Measurements from ENCODE around the gene BRMS1. TPM values are rescaled to one million over a fixed set of nuclear protein-coding genes. Genes with fewer than 3 reads are reported as not detected.

The BRMS1 gene
- total RNA-seq, 1 donor from 2014 or later = 32.1 TPM

- TF ChIP-seq CTCF (IDR thresholded peaks at IDR 0.05) = no peak
- Histone ChIP-seq H3K4me3 (no peak overlapping the region), H3K9me3 (no peaks in the 10 kb centered on the region), H3K4me1 (peaks cover 44% of the 10 kb centered on the region), H3K27ac (no peak overlapping the region), H3K27me3 (no peaks in the 10 kb centered on the region), H3K36me3 (peaks cover 18% of the 10 kb centered on the region)
- no peak for DNase-seq
- intact Hi-C loops (cut with DNase I) = no loop called here
- no peak for ATAC-seq
These were observed 13.1 kb downstream of the BRMS1 start for GRCh38 chr11:66331542-66332370.

GRCh38 chr11:66330931-66331330, 14.0 kb downstream of the BRMS1 start:
- intact Hi-C loops (cut with DNase I) = no loop called here
- Histone ChIP-seq H3K27me3 (no peaks in the 10 kb centered on the region), H3K4me1 (peaks cover 37% of the 10 kb centered on the region), H3K9me3 (no peaks in the 10 kb centered on the region), H3K4me3 (no peak overlapping the region), H3K36me3 (peaks cover 18% of the 10 kb centered on the region), H3K27ac (no peak overlapping the region)
- no peak for DNase-seq
- no peak for ATAC-seq
- no peak for TF ChIP-seq CTCF (IDR thresholded peaks at IDR 0.05)

- H3K36me3 ChIP-seq = peaks cover 18% of the 10 kb centered on the region
- H3K9me3 ChIP-seq = no peaks in the 10 kb centered on the region
- peaks cover 21% of the 10 kb centered on the region for H3K4me1 ChIP-seq
- ATAC-seq = no peak
- no peak overlapping the region for H3K4me3 ChIP-seq
- no peak for TF ChIP-seq CTCF (IDR thresholded peaks at IDR 0.05)
- H3K27me3 ChIP-seq = no peaks in the 10 kb centered on the region
- no peak for DNase-seq
- intact Hi-C loops (cut with DNase I) = no loop called here
- H3K27ac ChIP-seq = no peak overlapping the region
These were observed 15.7 kb downstream of the BRMS1 start for GRCh38 chr11:66329165-66329673.

- peaks cover 15% of the 10 kb centered on the region for H3K36me3 ChIP-seq
- no peaks in the 10 kb centered on the region for H3K9me3 ChIP-seq
- peak; percentile 97 for TF ChIP-seq CTCF (IDR thresholded peaks at IDR 0.05)
- ATAC-seq (peak; percentile 91), DNase-seq (peak; percentile 86)
- intact Hi-C loops (cut with DNase I) = no loop called here
- H3K4me3 ChIP-seq = no peak overlapping the region
- H3K27ac ChIP-seq = no peak overlapping the region
- H3K4me1 ChIP-seq = peaks cover 21% of the 10 kb centered on the region
- H3K27me3 ChIP-seq = no peaks in the 10 kb centered on the region
These were observed 16.4 kb downstream of the BRMS1 start for GRCh38 chr11:66328302-66329144.

GRCh38 chr11:66328031-66328301, 16.9 kb downstream of the BRMS1 start:
- H3K27ac ChIP-seq = no peak overlapping the region
- no peaks in the 10 kb centered on the region for H3K9me3 ChIP-seq
- H3K36me3 ChIP-seq = peaks cover 10% of the 10 kb centered on the region
- no peak overlapping the region for H3K4me3 ChIP-seq
- intact Hi-C loops (cut with DNase I) = no loop called here
- no peaks in the 10 kb centered on the region for H3K27me3 ChIP-seq
- ATAC-seq (peak; percentile 11), DNase-seq (no peak)
- TF ChIP-seq CTCF (IDR thresholded peaks at IDR 0.05) = no peak
- peaks cover 21% of the 10 kb centered on the region for H3K4me1 ChIP-seq

Measured in upper lobe of right lung (tissue), 1 donor.